SK-N-SH treated with all-trans-retinoic acid at 6 μM for 48 hours (cell line): ENCODE data around the gene ARL13B.

Experiments
- CSRNP3 ChIP-seq: fragments of 250-450 bp; sonication (Bioruptor Pico); IDR thresholded peaks from 2 replicates; pipeline ENCODE4 v1.5.1; 2021; ENCODE audit warnings: mild to moderate bottlenecking, moderate library complexity
- PATZ1 ChIP-seq: fragments of 250-450 bp; sonication (Bioruptor Pico); IDR thresholded peaks from 2 replicates; pipeline ENCODE4 v1.8.0; 2020; ENCODE audit warnings: mild to moderate bottlenecking, moderate library complexity, borderline replicate concordance
- PPARA ChIP-seq: fragments of 250-450 bp; sonication (Bioruptor Pico); IDR thresholded peaks from 2 replicates; pipeline ENCODE4 v1.5.0; 2020; ENCODE audit warnings: mild to moderate bottlenecking, borderline replicate concordance
- ZFP3 ChIP-seq: fragments of 250-450 bp; sonication (Bioruptor Pico); IDR thresholded peaks from 2 replicates; pipeline ENCODE4 v1.5.0; 2020; ENCODE audit warnings: mild to moderate bottlenecking, moderate library complexity
- ZFP30 ChIP-seq: fragments of 450-650 bp; formaldehyde crosslinking; IDR thresholded peaks from 2 replicates; pipeline ENCODE4 v1.5.0; 2022; ENCODE audit warnings: mild to moderate bottlenecking, moderate library complexity
- TF ChIP-seq, protein P1 (sequence below): fragments of 250-450 bp; sonication (Bioruptor Pico); IDR thresholded peaks from 2 replicates; pipeline ENCODE4 v1.5.1; 2020; ENCODE audit warnings: low read depth, mild to moderate bottlenecking, moderate library complexity

- TF ChIP-seq CSRNP3 (CRISPR knock-in tag) (no peak), PPARA (CRISPR knock-in tag) (no peak), PATZ1 (CRISPR knock-in tag) (no peak), ZFP3 (no peak), ZFP30 (CRISPR knock-in tag) (no peak)
- TF ChIP-seq, protein P1, sequence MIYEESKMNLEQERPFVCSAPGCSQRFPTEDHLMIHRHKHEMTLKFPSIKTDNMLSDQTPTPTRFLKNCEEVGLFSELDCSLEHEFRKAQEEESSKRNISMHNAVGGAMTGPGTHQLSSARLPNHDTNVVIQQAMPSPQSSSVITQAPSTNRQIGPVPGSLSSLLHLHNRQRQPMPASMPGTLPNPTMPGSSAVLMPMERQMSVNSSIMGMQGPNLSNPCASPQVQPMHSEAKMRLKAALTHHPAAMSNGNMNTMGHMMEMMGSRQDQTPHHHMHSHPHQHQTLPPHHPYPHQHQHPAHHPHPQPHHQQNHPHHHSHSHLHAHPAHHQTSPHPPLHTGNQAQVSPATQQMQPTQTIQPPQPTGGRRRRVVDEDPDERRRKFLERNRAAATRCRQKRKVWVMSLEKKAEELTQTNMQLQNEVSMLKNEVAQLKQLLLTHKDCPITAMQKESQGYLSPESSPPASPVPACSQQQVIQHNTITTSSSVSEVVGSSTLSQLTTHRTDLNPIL (CRISPR knock-in tag) = no peak
Observed at GRCh38 chr3:93936549-93936948, 43.4 kb upstream of the ARL13B start.
